ENCODE measurements around the gene SPAG7. TPM values are rescaled to one million over a fixed set of nuclear protein-coding genes. Genes with fewer than 3 reads are reported as not detected.

Gene SPAG7
- total RNA-seq, 1 experiment from 2014 or later = 49.9 TPM

DNA sequence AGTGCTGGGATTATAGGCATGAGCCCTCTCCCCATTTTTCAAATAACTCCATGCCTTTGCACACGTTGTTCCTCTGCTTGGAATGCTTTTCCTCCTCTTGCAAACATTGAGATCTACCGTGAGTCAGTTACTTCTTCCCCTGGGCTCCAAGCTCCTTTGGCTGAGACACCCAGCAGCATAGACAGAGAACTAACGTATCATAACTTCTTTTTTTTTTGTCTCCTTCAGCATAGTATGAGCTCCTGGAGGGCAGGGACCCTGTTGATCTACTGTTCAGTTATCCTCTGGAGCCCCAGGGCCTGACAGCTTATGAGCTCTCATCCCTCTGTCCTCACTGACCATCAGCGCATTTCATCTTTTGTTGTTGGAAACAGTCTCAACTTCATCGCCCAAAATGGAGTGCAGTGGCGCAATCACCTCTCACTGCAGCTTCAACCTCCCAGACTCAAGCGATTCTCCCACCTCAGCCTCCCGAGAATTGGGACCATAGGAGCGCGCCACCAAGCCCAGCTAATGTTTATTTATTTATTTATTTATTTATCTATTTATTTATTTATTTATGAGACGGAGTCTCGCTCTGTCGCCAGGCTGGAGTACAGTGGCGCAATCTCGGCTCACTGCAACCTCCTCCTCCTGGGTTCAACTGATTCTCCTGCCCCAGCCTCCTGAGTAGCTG lies 2.2 kb downstream of the SPAG7 start (continued):
- TF ChIP-seq ZNF274 (IDR thresholded peaks at IDR 0.05; ENCODE audit: low read depth, low read length) (no peak), CBX3 (IDR thresholded peaks at IDR 0.05; ENCODE audit: low read depth) (no peak), SP1 (IDR thresholded peaks at IDR 0.05; ENCODE audit: low read depth) (no peak), EGR1 (IDR thresholded peaks at IDR 0.05; ENCODE audit: low read depth) (no peak)

DNA sequence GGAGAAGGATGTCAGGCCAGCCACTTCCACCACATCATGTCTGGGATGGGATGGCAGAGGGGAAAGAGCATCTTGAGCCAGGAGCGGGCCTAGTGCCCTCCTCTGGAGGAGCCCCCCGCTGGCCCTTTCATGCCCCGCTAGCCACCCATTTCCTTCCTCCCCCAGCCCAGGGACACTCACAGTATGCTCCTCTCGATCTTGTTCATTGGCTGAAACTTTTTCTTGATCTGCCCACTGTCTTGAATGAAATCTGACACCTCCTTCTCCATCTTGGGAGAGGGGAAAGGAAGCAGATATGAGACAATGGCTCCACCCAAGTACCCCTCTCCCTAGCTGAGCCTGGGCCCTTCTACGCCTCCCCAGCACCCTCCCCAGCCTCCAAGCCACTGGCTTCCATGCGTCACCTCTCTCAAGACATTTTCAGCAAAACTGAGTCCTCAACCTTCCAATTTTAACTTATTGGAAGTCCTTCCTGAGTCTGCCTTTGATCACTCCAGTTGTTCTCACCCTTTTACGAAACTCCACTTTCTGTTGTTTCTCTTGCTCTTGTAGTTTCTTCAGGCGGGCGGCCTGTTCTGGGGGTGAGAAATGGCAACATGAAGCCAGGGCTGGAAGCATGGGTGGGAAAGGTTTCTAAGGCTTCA lies 7.2 kb downstream of the SPAG7 start:
- ATAC-seq (no peak), DNase-seq (ENCODE audit: low read depth, low spot score) (no peak)
- Histone ChIP-seq H3K4me1 (ENCODE audit: control insufficient read depth in 1 of 2, insufficient read depth in 2 of 2, low read length in 2 of 2) (peaks cover 4 to 5% of the 10 kb centered on the region in 2 experiments; a peak in 2 of 4 replicates), H3K36me3 (ENCODE audit: control insufficient read depth in 1 of 2, insufficient read depth in 2 of 2, low read length in 2 of 2) (peaks cover 0 to 4% of the 10 kb centered on the region in 2 experiments; a peak in 2 of 4 replicates), H3K27ac (ENCODE audit: low read depth, low read length) (peak overlapping the region; percentile 26; the same call in 1 of the 2 replicates), H2AFZ (ENCODE audit: low read depth, low read length, poor library complexity, severe bottlenecking) (no peak overlapping the region), H3K4me2 (ENCODE audit: low read length) (no peak overlapping the region), H3K9me3 (ENCODE audit: control insufficient read depth in 1 of 2, insufficient read depth in 1 of 2, low read depth in 1 of 2, low read length in 2 of 2) (no peaks in the 10 kb centered on the region), H3K9ac (ENCODE audit: low read length) (no peak overlapping the region), H3K4me3 (replicated peaks in 1 of 2; ENCODE audit: low read depth in 1 of 2, low read length in 2 of 2) (no peak overlapping the region), H3K27me3 (ENCODE audit: insufficient read depth, low read length) (no peaks in the 10 kb centered on the region), H4K20me1 (ENCODE audit: insufficient read depth) (no peaks in the 10 kb centered on the region), H3K9me2 (ENCODE audit: insufficient read depth) (no peaks in the 10 kb centered on the region), H3K79me2 (ENCODE audit: insufficient read depth, low read length) (peaks cover 7% of the 10 kb centered on the region; the same call in 1 of the 2 replicates)
- ChIA-PET CTCF (no interaction called here), RAD21 (ENCODE audit: low non-redundant PET in 1 of 2, low total read pairs in 2 of 2, uncharacterized antibody in 2 of 2, unreplicated experiment in 2 of 2) (no interaction called here), POLR2A (no interaction called here)
- no TSS peak for BruUV-seq (replicated peaks)
- TF ChIP-seq REST (IDR thresholded peaks at IDR 0.05; ENCODE audit: low read depth) (no peak), CBX3 (IDR thresholded peaks at IDR 0.05; ENCODE audit: low read depth) (no peak), TCF7L2 (IDR thresholded peaks at IDR 0.05; ENCODE audit: borderline replicate concordance, extremely low read depth, insufficient read depth, insufficient read length) (no peak), EZH2phosphoT487 (IDR thresholded peaks at IDR 0.05; ENCODE audit: borderline replicate concordance) (no peak), SRF (IDR thresholded peaks at IDR 0.05; ENCODE audit: low read depth) (no peak), YY1 (IDR thresholded peaks at IDR 0.05; ENCODE audit: extremely low read depth, insufficient replicate concordance, low read depth, low read length) (no peak), ZNF274 (IDR thresholded peaks at IDR 0.05; ENCODE audit: low read depth, low read length) (no peak), SIN3A (IDR thresholded peaks at IDR 0.05; ENCODE audit: low read depth) (no peak), RAD21 (IDR thresholded peaks at IDR 0.05; ENCODE audit: low read depth) (no peak), ELF1 (IDR thresholded peaks at IDR 0.05; ENCODE audit: borderline replicate concordance, low read depth) (no peak)
- TF ChIP-seq, protein P1, sequence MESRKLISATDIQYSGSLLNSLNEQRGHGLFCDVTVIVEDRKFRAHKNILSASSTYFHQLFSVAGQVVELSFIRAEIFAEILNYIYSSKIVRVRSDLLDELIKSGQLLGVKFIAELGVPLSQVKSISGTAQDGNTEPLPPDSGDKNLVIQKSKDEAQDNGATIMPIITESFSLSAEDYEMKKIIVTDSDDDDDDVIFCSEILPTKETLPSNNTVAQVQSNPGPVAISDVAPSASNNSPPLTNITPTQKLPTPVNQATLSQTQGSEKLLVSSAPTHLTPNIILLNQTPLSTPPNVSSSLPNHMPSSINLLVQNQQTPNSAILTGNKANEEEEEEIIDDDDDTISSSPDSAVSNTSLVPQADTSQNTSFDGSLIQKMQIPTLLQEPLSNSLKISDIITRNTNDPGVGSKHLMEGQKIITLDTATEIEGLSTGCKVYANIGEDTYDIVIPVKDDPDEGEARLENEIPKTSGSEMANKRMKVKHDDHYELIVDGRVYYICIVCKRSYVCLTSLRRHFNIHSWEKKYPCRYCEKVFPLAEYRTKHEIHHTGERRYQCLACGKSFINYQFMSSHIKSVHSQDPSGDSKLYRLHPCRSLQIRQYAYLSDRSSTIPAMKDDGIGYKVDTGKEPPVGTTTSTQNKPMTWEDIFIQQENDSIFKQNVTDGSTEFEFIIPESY (IDR thresholded peaks at IDR 0.05; ENCODE audit: extremely low read depth, insufficient replicate concordance, low read length) = no peak
- intact Hi-C loops (cut with micrococcal nuclease) = no loop called here

All from HCT116 (cell line).